HCT116 (cell line): ENCODE data around the gene TLR7. TPM values are rescaled to one million over a fixed set of nuclear protein-coding genes. Genes with fewer than 3 reads are reported as not detected.

Experiments used
- ATAC-seq: fragments of 200-7000 bp; cut with Tn5 transposase; 2 replicates; pipeline ENCODE4 v1.9.1; 2020; ENCODE audit warnings: mild to moderate bottlenecking, moderate library complexity
- BruUV-seq: library from RNA; stranded (reverse); fragments of 400-500 nt; replicated peaks from 2 replicates; lab custom pipeline; 2021; lab: Mats Ljungman, UMichigan
- CTCF ChIA-PET: fragments of 300-600 bp; sonication (Branson Sonifier 250); formaldehyde crosslinking; loops from one replicate; lab custom pipeline; 2021; ENCODE audit warnings: antibody characterized with exemption; lab: Charles Lee
- POLR2A ChIA-PET: fragments of 300-600, 350-600 bp; sonication (Branson Sonifier 250); formaldehyde crosslinking; loops from one replicate; lab custom pipeline; 2021; ENCODE audit warnings: antibody characterized with exemption; lab: Charles Lee
- RAD21 ChIA-PET, 2 experiments: fragments of 300-600 bp; sonication (Branson Sonifier 250); formaldehyde crosslinking; loops; one replicate each; lab custom pipeline; 2023; ENCODE audit warnings: low total read pairs in 2 of 2; ENCODE audit not compliant: uncharacterized antibody in 2 of 2, unreplicated experiment in 2 of 2, low non-redundant PET in 1 of 2; lab: Charles Lee
- DNase-seq: peaks from one replicate; pipeline ENCODE4 v3.0.0-alpha.2; 2010; ENCODE audit warnings: low read depth, low spot score
- H2AFZ ChIP-seq: fragments of 200-600 bp; shearing (Covaris generic), sonication (generic); 2 replicates; pipeline ENCODE4 v1.6.1; 2017; ENCODE audit warnings: low read depth, mixed run types, mixed read lengths, antibody characterized with exemption, low read length; ENCODE audit not compliant: poor library complexity, severe bottlenecking
- H3K27ac ChIP-seq: 2 replicates; pipeline ENCODE4 v1.5.1; 2012; ENCODE audit warnings: low read depth, low read length
- H3K27me3 ChIP-seq: fragments of 200-600 bp; sonication (generic); 2 replicates; pipeline ENCODE4 v1.6.1; 2016; ENCODE audit warnings: mixed run types, low read length, mixed read lengths; ENCODE audit not compliant: insufficient read depth
- H3K36me3 ChIP-seq, 2 experiments: fragments of 200-500 bp in 1 of 2; fragments of 200-600 bp in 1 of 2; sonication (Bioruptor generic) in 1 of 2; sonication (generic) in 1 of 2; 2 replicates each; pipeline versions ENCODE4 v1.5.1 to v1.6.1; 2014 to 2016; ENCODE audit warnings: low read length in 2 of 2, inconsistent platforms in 1 of 2, mixed read lengths in 1 of 2, mixed run types in 1 of 2; ENCODE audit not compliant: insufficient read depth in 2 of 2, control insufficient read depth in 1 of 2
- H3K4me1 ChIP-seq, 2 experiments: fragments of 200-600 bp in 1 of 2; sonication (generic) in 1 of 2; 2 replicates each; pipeline versions ENCODE4 v1.5.1 to v1.6.1; 2012 to 2017; ENCODE audit warnings: low read length in 2 of 2, inconsistent platforms in 1 of 2, mild to moderate bottlenecking in 1 of 2, mixed read lengths in 1 of 2, mixed run types in 1 of 2, moderate library complexity in 1 of 2; ENCODE audit not compliant: insufficient read depth in 2 of 2, control insufficient read depth in 1 of 2
- H3K4me2 ChIP-seq: fragments of 200-600 bp; sonication (generic); 2 replicates; pipeline ENCODE4 v1.6.1; 2017; ENCODE audit warnings: mixed run types, low read length, mixed read lengths
- H3K4me3 ChIP-seq, 2 experiments: fragments of 200-600 bp in 1 of 2; sonication (generic) in 1 of 2; replicated peaks in 1 of 2; 2 replicates each; pipeline ENCODE4 v1.5.1; 2011 to 2016; ENCODE audit warnings: low read length in 2 of 2, control low read depth in 1 of 2, low read depth in 1 of 2, mild to moderate bottlenecking in 1 of 2, mixed read lengths in 1 of 2, mixed run types in 1 of 2
- H3K79me2 ChIP-seq: fragments of 200-600 bp; sonication (generic); 2 replicates; pipeline ENCODE4 v1.6.1; 2017; ENCODE audit warnings: mild to moderate bottlenecking, mixed run types, low read length, moderate library complexity, mixed read lengths; ENCODE audit not compliant: insufficient read depth
- H3K9ac ChIP-seq: fragments of 200-600 bp; sonication (generic); 2 replicates; pipeline ENCODE4 v1.6.1; 2016; ENCODE audit warnings: low read length, mixed read lengths
- H3K9me2 ChIP-seq: fragments of 200-600 bp; sonication (generic), shearing (Covaris generic); 2 replicates; pipeline ENCODE4 v1.6.1; 2017; ENCODE audit warnings: mixed run types, mild to moderate bottlenecking, moderate library complexity; ENCODE audit not compliant: insufficient read depth
- H3K9me3 ChIP-seq, 2 experiments: fragments of 200-500 bp in 1 of 2; fragments of 200-600 bp in 1 of 2; sonication (Bioruptor generic) in 1 of 2; sonication (generic) in 1 of 2; 2 replicates each; pipeline ENCODE4 v1.6.1; 2014 to 2017; ENCODE audit warnings: low read length in 2 of 2, mixed read lengths in 2 of 2, inconsistent platforms in 1 of 2, low read depth in 1 of 2, mild to moderate bottlenecking in 1 of 2, mixed run types in 1 of 2, moderate library complexity in 1 of 2; ENCODE audit not compliant: control insufficient read depth in 1 of 2, insufficient read depth in 1 of 2
- H4K20me1 ChIP-seq: fragments of 200-600 bp; sonication (generic), shearing (Covaris generic); 2 replicates; pipeline ENCODE4 v1.6.1; 2017; ENCODE audit warnings: mixed run types, mild to moderate bottlenecking, moderate library complexity; ENCODE audit not compliant: insufficient read depth
- EGR1 ChIP-seq: IDR thresholded peaks from 2 replicates; pipeline ENCODE4 v1.6.1; 2012; ENCODE audit warnings: low read depth
- ELF1 ChIP-seq: IDR thresholded peaks from 2 replicates; pipeline ENCODE4 v1.6.1; 2012; ENCODE audit warnings: low read depth, borderline replicate concordance
- EZH2 ChIP-seq: fragments of 200-600 bp; sonication (generic); IDR thresholded peaks from 2 replicates; pipeline ENCODE4 v1.6.1; 2017; ENCODE audit warnings: antibody characterized with exemption, mixed run types
- POLR2AphosphoS5 ChIP-seq: IDR thresholded peaks from 2 replicates; pipeline ENCODE4 v1.6.1; 2011; ENCODE audit warnings: mild to moderate bottlenecking, low read depth, low read length, moderate library complexity
- SP1 ChIP-seq: IDR thresholded peaks from 2 replicates; pipeline ENCODE4 v1.6.1; 2012; ENCODE audit warnings: low read depth
- TCF7L2 ChIP-seq: IDR thresholded peaks from 2 replicates; pipeline ENCODE4 v1.7.0; 2011; ENCODE audit warnings: borderline replicate concordance, inconsistent platforms; ENCODE audit not compliant: insufficient read depth, insufficient read length; ENCODE audit errors: extremely low read depth
- ZFX ChIP-seq: fragments of 450-650 bp; IDR thresholded peaks from 2 replicates; pipeline ENCODE4 v1.6.1; 2017
- ZNF274 ChIP-seq: fragments of 200-500 bp; sonication (Bioruptor generic); IDR thresholded peaks from 2 replicates; pipeline ENCODE4 v1.6.1; 2014; ENCODE audit warnings: mild to moderate bottlenecking, low read depth, low read length, inconsistent platforms
- intact Hi-C: fragments of 100-400 bp; cut with micrococcal nuclease; formaldehyde crosslinking; loops from 2 replicates; pipeline ENCODE4 v1.10.0; 2022
- total RNA-seq: library from RNA; stranded (reverse); gene quantifications from one replicate; pipeline ENCODE4 v1.2.1, GENCODE V29; 2021; ENCODE audit not compliant: unreplicated experiment
- TF ChIP-seq, protein P1 (sequence below): IDR thresholded peaks from 2 replicates; pipeline ENCODE4 v1.6.1; 2012; ENCODE audit warnings: low read depth
- TF ChIP-seq, protein P2 (sequence below): IDR thresholded peaks from 2 replicates; pipeline ENCODE4 v1.6.1; 2011; ENCODE audit warnings: mild to moderate bottlenecking, low read length, moderate library complexity; ENCODE audit not compliant: insufficient replicate concordance; ENCODE audit errors: extremely low read depth
- TF ChIP-seq, protein P3 (sequence below): IDR thresholded peaks from 2 replicates; pipeline ENCODE4 v1.6.1; 2012
- TF ChIP-seq, protein P4 (sequence below): IDR thresholded peaks from 2 replicates; pipeline ENCODE4 v1.6.1; 2012
- TF ChIP-seq, protein P5 (sequence below), 3 experiments: fragments of 200-600 bp in 1 of 3; sonication (generic) in 1 of 3; IDR thresholded peaks in 2 of 3; conservative IDR thresholded peaks in 1 of 3; 2 replicates each; pipeline ENCODE4 v1.5.1; 2012 to 2017; ENCODE audit warnings: low read depth in 2 of 3, low read length in 2 of 3, antibody characterized with exemption in 1 of 3, borderline replicate concordance in 1 of 3, control low read depth in 1 of 3, mild to moderate bottlenecking in 1 of 3, mixed read lengths in 1 of 3, mixed run types in 1 of 3, moderate library complexity in 1 of 3; ENCODE audit not compliant: insufficient read depth in 1 of 3

The TLR7 gene
- total RNA-seq, 1 experiment from 2014 or later, result not detected

DNA sequence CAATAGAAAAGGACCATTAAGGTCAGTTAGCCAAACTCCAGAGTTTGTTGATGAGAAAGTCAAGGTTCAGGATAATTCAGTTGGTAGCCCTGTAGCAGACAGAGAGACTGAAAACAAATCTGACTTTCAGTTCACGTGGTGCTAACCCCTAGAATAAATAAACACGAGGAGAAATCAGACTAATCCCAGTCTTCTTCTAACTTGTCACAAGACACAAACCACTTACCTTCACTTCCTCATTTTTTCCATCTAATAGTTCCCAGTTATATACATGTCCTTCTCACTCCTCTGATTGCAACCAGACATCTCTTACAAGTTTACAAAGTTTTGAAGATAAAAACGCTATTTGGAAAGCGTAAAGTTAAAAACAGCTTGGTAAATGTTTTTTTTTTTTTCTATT, 7.7 kb downstream of the TLR7 start (continued):
- TF ChIP-seq, protein P1, sequence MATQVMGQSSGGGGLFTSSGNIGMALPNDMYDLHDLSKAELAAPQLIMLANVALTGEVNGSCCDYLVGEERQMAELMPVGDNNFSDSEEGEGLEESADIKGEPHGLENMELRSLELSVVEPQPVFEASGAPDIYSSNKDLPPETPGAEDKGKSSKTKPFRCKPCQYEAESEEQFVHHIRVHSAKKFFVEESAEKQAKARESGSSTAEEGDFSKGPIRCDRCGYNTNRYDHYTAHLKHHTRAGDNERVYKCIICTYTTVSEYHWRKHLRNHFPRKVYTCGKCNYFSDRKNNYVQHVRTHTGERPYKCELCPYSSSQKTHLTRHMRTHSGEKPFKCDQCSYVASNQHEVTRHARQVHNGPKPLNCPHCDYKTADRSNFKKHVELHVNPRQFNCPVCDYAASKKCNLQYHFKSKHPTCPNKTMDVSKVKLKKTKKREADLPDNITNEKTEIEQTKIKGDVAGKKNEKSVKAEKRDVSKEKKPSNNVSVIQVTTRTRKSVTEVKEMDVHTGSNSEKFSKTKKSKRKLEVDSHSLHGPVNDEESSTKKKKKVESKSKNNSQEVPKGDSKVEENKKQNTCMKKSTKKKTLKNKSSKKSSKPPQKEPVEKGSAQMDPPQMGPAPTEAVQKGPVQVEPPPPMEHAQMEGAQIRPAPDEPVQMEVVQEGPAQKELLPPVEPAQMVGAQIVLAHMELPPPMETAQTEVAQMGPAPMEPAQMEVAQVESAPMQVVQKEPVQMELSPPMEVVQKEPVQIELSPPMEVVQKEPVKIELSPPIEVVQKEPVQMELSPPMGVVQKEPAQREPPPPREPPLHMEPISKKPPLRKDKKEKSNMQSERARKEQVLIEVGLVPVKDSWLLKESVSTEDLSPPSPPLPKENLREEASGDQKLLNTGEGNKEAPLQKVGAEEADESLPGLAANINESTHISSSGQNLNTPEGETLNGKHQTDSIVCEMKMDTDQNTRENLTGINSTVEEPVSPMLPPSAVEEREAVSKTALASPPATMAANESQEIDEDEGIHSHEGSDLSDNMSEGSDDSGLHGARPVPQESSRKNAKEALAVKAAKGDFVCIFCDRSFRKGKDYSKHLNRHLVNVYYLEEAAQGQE, result no peak
- TF ChIP-seq SP1 (no peak), POLR2AphosphoS5 (no peak)

DNA sequence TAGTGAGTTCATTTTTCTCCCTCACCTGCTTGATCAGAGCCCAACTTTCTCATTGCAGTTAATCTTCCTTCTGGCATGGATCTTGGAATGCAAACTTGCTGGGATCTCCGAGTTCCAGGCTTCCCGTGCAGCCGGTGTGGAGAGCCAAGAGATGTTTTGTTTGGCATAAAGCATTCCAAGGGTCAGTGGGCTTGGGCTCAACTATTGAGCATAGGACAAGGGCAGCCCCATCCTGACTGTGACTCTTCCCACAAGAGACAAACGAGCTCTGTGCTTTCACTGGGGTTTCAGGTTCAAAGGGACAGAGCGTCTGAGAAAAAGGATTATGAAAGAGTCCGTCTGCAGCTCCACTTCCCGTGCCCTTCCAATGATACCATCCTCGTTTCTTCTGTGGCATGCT, 10.5 kb downstream of the TLR7 start:
- ChIA-PET RAD21 (no interaction called here), POLR2A (no interaction called here)
- Histone ChIP-seq H3K9me3 (no peaks in the 10 kb centered on the region), H3K9me2 (no peaks in the 10 kb centered on the region), H2AFZ (no peak overlapping the region), H4K20me1 (no peaks in the 10 kb centered on the region), H3K4me1 (no peaks in the 10 kb centered on the region), H3K79me2 (no peaks in the 10 kb centered on the region)
- intact Hi-C loops, result no loop called here
- TF ChIP-seq TCF7L2, result no peak
- no peak for TF ChIP-seq EGR1
- no peak for TF ChIP-seq ZNF274
- no peak for TF ChIP-seq ZFX
- no peak for TF ChIP-seq EZH2
- TF ChIP-seq, protein P2, sequence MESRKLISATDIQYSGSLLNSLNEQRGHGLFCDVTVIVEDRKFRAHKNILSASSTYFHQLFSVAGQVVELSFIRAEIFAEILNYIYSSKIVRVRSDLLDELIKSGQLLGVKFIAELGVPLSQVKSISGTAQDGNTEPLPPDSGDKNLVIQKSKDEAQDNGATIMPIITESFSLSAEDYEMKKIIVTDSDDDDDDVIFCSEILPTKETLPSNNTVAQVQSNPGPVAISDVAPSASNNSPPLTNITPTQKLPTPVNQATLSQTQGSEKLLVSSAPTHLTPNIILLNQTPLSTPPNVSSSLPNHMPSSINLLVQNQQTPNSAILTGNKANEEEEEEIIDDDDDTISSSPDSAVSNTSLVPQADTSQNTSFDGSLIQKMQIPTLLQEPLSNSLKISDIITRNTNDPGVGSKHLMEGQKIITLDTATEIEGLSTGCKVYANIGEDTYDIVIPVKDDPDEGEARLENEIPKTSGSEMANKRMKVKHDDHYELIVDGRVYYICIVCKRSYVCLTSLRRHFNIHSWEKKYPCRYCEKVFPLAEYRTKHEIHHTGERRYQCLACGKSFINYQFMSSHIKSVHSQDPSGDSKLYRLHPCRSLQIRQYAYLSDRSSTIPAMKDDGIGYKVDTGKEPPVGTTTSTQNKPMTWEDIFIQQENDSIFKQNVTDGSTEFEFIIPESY, result no peak
- TF ChIP-seq, protein P3, sequence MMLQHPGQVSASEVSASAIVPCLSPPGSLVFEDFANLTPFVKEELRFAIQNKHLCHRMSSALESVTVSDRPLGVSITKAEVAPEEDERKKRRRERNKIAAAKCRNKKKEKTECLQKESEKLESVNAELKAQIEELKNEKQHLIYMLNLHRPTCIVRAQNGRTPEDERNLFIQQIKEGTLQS, result no peak
- no peak for TF ChIP-seq ELF1
- TF ChIP-seq, protein P4, sequence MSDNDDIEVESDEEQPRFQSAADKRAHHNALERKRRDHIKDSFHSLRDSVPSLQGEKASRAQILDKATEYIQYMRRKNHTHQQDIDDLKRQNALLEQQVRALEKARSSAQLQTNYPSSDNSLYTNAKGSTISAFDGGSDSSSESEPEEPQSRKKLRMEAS, result no peak
- TF ChIP-seq, protein P5, sequence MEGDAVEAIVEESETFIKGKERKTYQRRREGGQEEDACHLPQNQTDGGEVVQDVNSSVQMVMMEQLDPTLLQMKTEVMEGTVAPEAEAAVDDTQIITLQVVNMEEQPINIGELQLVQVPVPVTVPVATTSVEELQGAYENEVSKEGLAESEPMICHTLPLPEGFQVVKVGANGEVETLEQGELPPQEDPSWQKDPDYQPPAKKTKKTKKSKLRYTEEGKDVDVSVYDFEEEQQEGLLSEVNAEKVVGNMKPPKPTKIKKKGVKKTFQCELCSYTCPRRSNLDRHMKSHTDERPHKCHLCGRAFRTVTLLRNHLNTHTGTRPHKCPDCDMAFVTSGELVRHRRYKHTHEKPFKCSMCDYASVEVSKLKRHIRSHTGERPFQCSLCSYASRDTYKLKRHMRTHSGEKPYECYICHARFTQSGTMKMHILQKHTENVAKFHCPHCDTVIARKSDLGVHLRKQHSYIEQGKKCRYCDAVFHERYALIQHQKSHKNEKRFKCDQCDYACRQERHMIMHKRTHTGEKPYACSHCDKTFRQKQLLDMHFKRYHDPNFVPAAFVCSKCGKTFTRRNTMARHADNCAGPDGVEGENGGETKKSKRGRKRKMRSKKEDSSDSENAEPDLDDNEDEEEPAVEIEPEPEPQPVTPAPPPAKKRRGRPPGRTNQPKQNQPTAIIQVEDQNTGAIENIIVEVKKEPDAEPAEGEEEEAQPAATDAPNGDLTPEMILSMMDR (IDR thresholded peaks at IDR 0.05 in 2 of 3, conservative IDR thresholded peaks at IDR 0.05 in 1 of 3; ENCODE audit: borderline replicate concordance in 1 of 3, insufficient read depth in 1 of 3, low read depth in 2 of 3, low read length in 2 of 3), result no peak
- TF ChIP-seq, all 23 proteins: peak for 0
- no TSS peak for BruUV-seq
- no peak for ATAC-seq
- Histone ChIP-seq H3K4me2 (no peak overlapping the region), H3K36me3 (no peaks in the 10 kb centered on the region), H3K27ac (no peak overlapping the region), H3K27me3 (no peaks in the 10 kb centered on the region), H3K9ac (no peak overlapping the region), H3K4me3 (no peak overlapping the region)
- CTCF ChIA-PET, result interaction anchor here (1.3 kb wide), 1 partner anchor 63 kb away, joined by 3 read pairs; no protein-coding TSS in a partner anchor
- no peak for DNase-seq
